Subcutaneous abdominal adipose tissue (tissue), 5 donors: ENCODE results near the gene SARS1.
"Not testable (repeated sequence)": the region's sequence is repeated elsewhere in the genome, so short reads cannot be mapped to it uniquely, and the experiment has no call there.

Experiments used
- H3K27ac ChIP-seq: one replicate; pipeline ENCODE4 v1.7.0; 2013; ENCODE audit warnings: low read depth, mild to moderate bottlenecking, inconsistent platforms, low read length, moderate library complexity
- H3K27me3 ChIP-seq, 5 donors: one replicate each; pipeline ENCODE4 v1.7.0; 2013; ENCODE audit warnings: low read length in 5 of 5, inconsistent platforms in 1 of 5; ENCODE audit not compliant: control insufficient read depth in 5 of 5, insufficient read depth in 4 of 5
- H3K36me3 ChIP-seq, 5 donors: one replicate each; pipeline ENCODE4 v1.7.0; 2013; ENCODE audit warnings: low read length in 5 of 5; ENCODE audit not compliant: control insufficient read depth in 5 of 5, insufficient read depth in 5 of 5
- H3K4me1 ChIP-seq, 5 donors: one replicate each; pipeline ENCODE4 v1.7.0; 2013; ENCODE audit warnings: low read length in 5 of 5, mild to moderate bottlenecking in 3 of 5, moderate library complexity in 1 of 5; ENCODE audit not compliant: control insufficient read depth in 5 of 5, insufficient read depth in 5 of 5
- H3K4me3 ChIP-seq, 5 donors: one replicate each; pipeline ENCODE4 v1.7.0; 2013; ENCODE audit warnings: low read length in 5 of 5, low read depth in 1 of 5
- H3K9ac ChIP-seq, 5 donors: one replicate each; pipeline ENCODE4 v1.7.0; 2013; ENCODE audit warnings: low read length in 5 of 5, mild to moderate bottlenecking in 4 of 5, moderate library complexity in 3 of 5
- H3K9me3 ChIP-seq, 5 donors: one replicate each; pipeline ENCODE4 v1.7.0; 2013; ENCODE audit warnings: low read length in 5 of 5; ENCODE audit not compliant: control insufficient read depth in 5 of 5
- donor health status: healthy.
- donor health status: healthy.
- donor health status: healthy.
- donor health status: healthy.
- donor health status: healthy.

Gene SARS1

DNA sequence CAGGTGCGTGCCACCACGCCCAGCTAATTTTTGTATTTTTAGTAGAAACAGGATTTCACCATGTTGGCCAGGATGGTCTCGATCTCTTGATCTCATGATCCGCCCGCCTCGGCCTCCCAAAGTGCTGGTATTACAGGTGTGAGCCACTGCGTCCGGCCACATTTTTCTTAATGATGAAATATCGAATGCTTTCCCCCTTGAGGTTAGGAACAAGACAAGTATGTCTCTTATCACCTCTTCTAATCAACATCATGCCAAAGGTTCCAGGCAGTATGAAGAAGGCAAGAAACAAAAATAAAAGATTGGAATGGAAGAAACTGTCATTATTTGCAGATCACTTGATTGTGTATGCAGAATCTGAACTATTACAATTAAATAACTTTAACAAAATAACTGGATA lies 7.5 kb downstream of the SARS1 start:
- H3K9me3 ChIP-seq, H3K27ac ChIP-seq, H3K27me3 ChIP-seq, H3K4me3 ChIP-seq, H3K4me1 ChIP-seq, H3K9ac ChIP-seq: not testable (repeated sequence)
- peaks cover 0 to 15% (median 4%) of the 10 kb centered on the region in 5 donors for H3K36me3 ChIP-seq

DNA sequence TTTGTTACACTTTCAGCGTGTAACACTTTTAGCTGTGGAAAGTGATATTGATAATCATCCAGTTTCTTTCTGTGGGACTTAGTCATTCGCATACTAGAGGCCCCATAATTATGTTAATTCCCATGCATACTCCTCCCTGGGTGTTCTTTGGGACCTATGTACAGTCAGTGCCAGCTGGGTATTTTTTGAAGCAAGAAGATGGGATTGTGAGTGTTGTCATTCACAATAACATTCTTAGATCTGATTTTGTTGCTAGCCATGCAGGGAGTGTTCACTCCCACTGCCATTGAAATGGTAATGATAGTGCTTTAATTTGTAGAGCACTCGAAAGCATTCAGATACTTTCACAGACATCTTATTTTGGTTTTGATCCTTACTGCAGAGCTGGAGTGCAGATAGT lies 11.6 kb downstream of the SARS1 start:
- H3K4me1 ChIP-seq = no peaks in the 10 kb centered on the region
- no peak overlapping the region for H3K27ac ChIP-seq
- H3K36me3 ChIP-seq = peaks cover 15 to 27% (median 24%) of the 10 kb centered on the region in 5 donors
- no peak overlapping the region for H3K9ac ChIP-seq
- no peaks in the 10 kb centered on the region for H3K27me3 ChIP-seq
- no peaks in the 10 kb centered on the region for H3K9me3 ChIP-seq
- no peak overlapping the region for H3K4me3 ChIP-seq

GRCh38 chr1:109225711-109226445 lies 12.2 kb downstream of the SARS1 start:
- no peaks in the 10 kb centered on the region for H3K9me3 ChIP-seq
- no peaks in the 10 kb centered on the region for H3K27me3 ChIP-seq
- H3K27ac ChIP-seq = no peak overlapping the region
- no peak overlapping the region for H3K4me3 ChIP-seq
- no peaks in the 10 kb centered on the region for H3K4me1 ChIP-seq
- H3K9ac ChIP-seq = no peak overlapping the region
- peaks cover 15 to 31% (median 29%) of the 10 kb centered on the region in 5 donors for H3K36me3 ChIP-seq

DNA sequence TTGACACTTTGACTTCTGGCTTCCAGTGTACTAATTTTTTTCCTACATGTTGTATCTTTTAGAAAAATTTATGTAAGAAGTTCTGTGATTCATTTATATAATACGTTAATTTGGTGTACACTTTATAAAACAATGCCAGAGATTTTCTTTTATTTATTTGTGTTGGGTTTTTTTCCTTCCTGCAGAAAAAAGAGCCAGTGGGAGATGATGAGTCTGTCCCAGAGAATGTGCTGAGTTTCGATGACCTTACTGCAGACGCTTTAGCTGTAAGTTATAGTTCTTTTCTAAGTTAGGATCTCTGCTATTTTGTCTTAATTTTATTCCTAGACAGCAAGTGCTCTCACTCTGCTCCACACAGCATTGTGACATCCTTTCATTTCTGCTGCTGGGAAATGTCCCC lies 14.4 kb downstream of the SARS1 start:
- Histone ChIP-seq H3K36me3 (peaks cover 23 to 53% (median 48%) of the 10 kb centered on the region in 5 donors), H3K9me3 (no peaks in the 10 kb centered on the region), H3K4me3 (no peak overlapping the region), H3K27me3 (no peaks in the 10 kb centered on the region), H3K9ac (no peak overlapping the region), H3K4me1 (no peaks in the 10 kb centered on the region), H3K27ac (no peak overlapping the region)

- H3K9me3 ChIP-seq = no peaks in the 10 kb centered on the region
- no peak overlapping the region for H3K27ac ChIP-seq
- H3K36me3 ChIP-seq = peaks cover 21 to 62% (median 54%) of the 10 kb centered on the region in 5 donors
- H3K4me3 ChIP-seq = no peak overlapping the region
- H3K4me1 ChIP-seq = no peaks in the 10 kb centered on the region
- H3K9ac ChIP-seq = no peak overlapping the region
- no peaks in the 10 kb centered on the region for H3K27me3 ChIP-seq
Observed at GRCh38 chr1:109229531-109230127, 15.9 kb downstream of the SARS1 start.

- no peaks in the 10 kb centered on the region for H3K9me3 ChIP-seq
- no peaks in the 10 kb centered on the region for H3K4me1 ChIP-seq
- H3K27ac ChIP-seq = no peak overlapping the region
- no peak overlapping the region for H3K9ac ChIP-seq
- H3K27me3 ChIP-seq = no peaks in the 10 kb centered on the region
- H3K4me3 ChIP-seq = no peak overlapping the region
- peaks cover 19 to 73% (median 68%) of the 10 kb centered on the region in 5 donors for H3K36me3 ChIP-seq
Observed at GRCh38 chr1:109231066-109231465, 17.3 kb downstream of the SARS1 start.

DNA sequence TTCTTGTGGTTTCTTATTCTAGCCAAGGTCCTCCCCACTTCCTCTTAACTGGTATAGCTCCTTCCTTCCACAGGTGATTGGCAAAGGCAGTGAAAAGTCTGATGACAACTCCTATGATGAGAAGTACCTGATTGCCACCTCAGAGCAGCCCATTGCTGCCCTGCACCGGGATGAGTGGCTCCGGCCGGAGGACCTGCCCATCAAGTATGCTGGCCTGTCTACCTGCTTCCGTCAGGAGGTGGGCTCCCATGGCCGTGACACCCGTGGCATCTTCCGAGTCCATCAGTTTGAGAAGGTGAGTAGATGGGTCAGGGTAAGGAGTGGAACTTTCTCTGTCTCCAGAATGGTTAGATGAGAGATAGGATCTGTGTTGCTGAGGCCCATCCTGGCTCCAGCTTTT lies 21.4 kb downstream of the SARS1 start:
- Histone ChIP-seq H3K9ac (no peak overlapping the region), H3K4me1 (peaks cover 0 to 4% (median 1%) of the 10 kb centered on the region in 5 donors), H3K4me3 (no peak overlapping the region), H3K27ac (no peak overlapping the region), H3K9me3 (no peaks in the 10 kb centered on the region), H3K36me3 (peaks cover 28 to 87% (median 77%) of the 10 kb centered on the region in 5 donors), H3K27me3 (no peaks in the 10 kb centered on the region)

DNA sequence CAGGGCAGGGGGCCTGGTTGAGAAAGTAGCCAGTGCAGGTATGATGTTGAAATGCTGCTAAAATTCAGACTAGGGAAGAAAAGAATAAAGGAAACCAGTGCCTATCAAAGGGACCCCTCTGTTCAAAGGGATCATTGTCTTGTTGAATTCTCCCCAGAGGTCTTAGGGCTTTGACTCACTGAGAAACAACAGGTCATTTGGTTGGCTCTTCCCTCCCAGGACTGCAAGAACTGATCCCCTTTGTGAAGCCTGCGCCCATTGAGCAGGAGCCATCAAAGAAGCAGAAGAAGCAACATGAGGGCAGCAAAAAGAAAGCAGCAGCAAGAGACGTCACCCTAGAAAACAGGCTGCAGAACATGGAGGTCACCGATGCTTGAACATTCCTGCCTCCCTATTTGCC lies 23.8 kb downstream of the SARS1 start:
- Histone ChIP-seq H3K27ac (no peak overlapping the region), H3K36me3 (peaks cover 17 to 64% (median 56%) of the 10 kb centered on the region in 5 donors), H3K4me3 (no peak overlapping the region), H3K9me3 (no peaks in the 10 kb centered on the region), H3K4me1 (peaks cover 3 to 28% (median 20%) of the 10 kb centered on the region in 5 donors), H3K9ac (no peak overlapping the region), H3K27me3 (peaks cover 7 to 13% (median 8%) of the 10 kb centered on the region in 5 donors)

DNA sequence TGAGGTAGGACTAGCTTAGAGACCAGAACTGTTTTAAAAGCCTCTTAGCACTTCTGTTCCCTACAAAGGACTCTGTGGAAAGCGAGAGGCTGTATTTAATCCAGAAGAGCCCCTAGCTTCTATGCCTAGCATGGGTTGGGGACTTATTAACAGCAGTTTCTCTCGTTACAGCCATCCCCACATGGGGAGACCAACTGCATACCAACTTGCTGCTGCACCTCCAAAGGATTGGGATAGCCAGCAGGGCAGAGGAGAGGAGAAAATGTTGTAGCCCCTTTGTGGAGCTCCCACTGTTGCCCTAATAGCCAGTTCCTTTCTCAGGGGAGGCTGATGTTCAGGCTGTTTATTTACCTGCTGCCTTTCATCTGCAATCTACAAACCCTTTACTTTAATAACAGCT lies 24.7 kb downstream of the SARS1 start:
- H3K36me3 ChIP-seq = peaks cover 12 to 55% (median 51%) of the 10 kb centered on the region in 5 donors
- peaks cover 7 to 19% (median 10%) of the 10 kb centered on the region in 5 donors for H3K27me3 ChIP-seq
- peaks cover 3 to 29% (median 21%) of the 10 kb centered on the region in 5 donors for H3K4me1 ChIP-seq
- H3K9ac ChIP-seq = no peak overlapping the region
- no peak overlapping the region for H3K27ac ChIP-seq
- H3K4me3 ChIP-seq = no peak overlapping the region
- no peaks in the 10 kb centered on the region for H3K9me3 ChIP-seq

DNA sequence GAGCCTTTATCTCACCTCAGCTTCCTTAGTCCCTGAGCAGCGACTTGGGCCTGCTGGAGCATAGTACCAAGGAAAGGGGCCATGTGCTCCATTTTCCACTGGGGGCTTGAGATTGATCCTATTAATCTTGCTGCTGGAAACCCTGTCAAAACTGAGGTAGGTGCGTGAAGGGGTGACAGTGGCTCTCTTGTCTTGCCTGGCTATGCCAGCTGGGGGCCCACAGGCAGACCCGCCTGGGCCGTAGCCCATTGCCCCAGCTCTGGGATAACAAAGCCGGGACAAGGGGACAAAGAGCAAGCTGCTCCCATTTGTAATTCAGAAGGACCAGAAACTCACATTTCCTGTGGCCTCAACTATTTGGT lies 25.3 kb downstream of the SARS1 start:
- H3K36me3 ChIP-seq = peaks cover 12 to 54% (median 51%) of the 10 kb centered on the region in 5 donors

More for the DNA sequence above, 25.3 kb downstream of the SARS1 start:
- Histone ChIP-seq H3K4me1 (peaks cover 3 to 29% (median 21%) of the 10 kb centered on the region in 5 donors), H3K4me3 (no peak overlapping the region), H3K9me3 (no peaks in the 10 kb centered on the region), H3K27me3 (peaks cover 7 to 19% (median 12%) of the 10 kb centered on the region in 5 donors), H3K27ac (no peak overlapping the region), H3K9ac (no peak overlapping the region)
